Stomach (tissue), 9 donors: Measurements from ENCODE around the gene PSD2. TPM values are rescaled to one million over a fixed set of nuclear protein-coding genes. Genes with fewer than 3 reads are reported as not detected.

Source experiments
- DNase-seq, 2 donors: peaks; one replicate each; pipeline versions ENCODE4 v3.0.0 to v3.0.0-alpha.2; 2013 to 2019
- H3K27ac ChIP-seq, 5 donors: fragments of 200-600 bp in 4 of 5; sonication (generic) in 4 of 5; one replicate each; pipeline ENCODE4 v1.5.1; 2013 to 2019; ENCODE audit warnings: mild to moderate bottlenecking in 1 of 5, moderate library complexity in 1 of 5
- H3K27me3 ChIP-seq, 3 donors: fragments of 200-600 bp; sonication (generic); one replicate each; pipeline ENCODE4 v1.5.1; 2017 to 2019; ENCODE audit warnings: mixed run types in 1 of 3
- H3K36me3 ChIP-seq, 4 donors: fragments of 200-600 bp; sonication (generic); 1 replicate in 3 of 4; 2 replicates in 1 of 4; pipeline ENCODE4 v1.5.1; 2016 to 2019
- H3K4me1 ChIP-seq, 4 donors: fragments of 200-600 bp; sonication (generic); one replicate each; pipeline ENCODE4 v1.5.1; 2016 to 2019
- H3K4me3 ChIP-seq, 4 donors: fragments of 200-600 bp; sonication (generic) in 3 of 4; one replicate each; pipeline ENCODE4 v1.5.1; 2016 to 2019; ENCODE audit warnings: mild to moderate bottlenecking in 1 of 4
- H3K9me3 ChIP-seq, 4 donors: fragments of 200-600 bp; sonication (generic); one replicate each; pipeline ENCODE4 v1.5.1; 2016 to 2019
- CTCF ChIP-seq, 7 experiments: fragments of 450-650 bp in 4 of 7; fragments of 200-600 bp in 3 of 7; sonication (generic) in 3 of 7; IDR thresholded peaks; one replicate each; pipeline ENCODE4 v1.5.1; 2016 to 2019; ENCODE audit warnings: antibody characterized with exemption in 7 of 7, control low read depth in 2 of 7, mild to moderate bottlenecking in 1 of 7
- EP300 ChIP-seq: sonication (generic); formaldehyde crosslinking; IDR thresholded peaks from one replicate; pipeline ENCODE4 v1.6.1; 2017; ENCODE audit warnings: antibody characterized with exemption
- POLR2A ChIP-seq, 4 donors: fragments of 450-650 bp; IDR thresholded peaks; one replicate each; pipeline ENCODE4 v1.6.1; 2016; ENCODE audit warnings: antibody characterized with exemption in 4 of 4, control low read depth in 2 of 4, mild to moderate bottlenecking in 1 of 4, moderate library complexity in 1 of 4
- POLR2AphosphoS5 ChIP-seq, 3 donors: sonication (generic); formaldehyde crosslinking; IDR thresholded peaks; one replicate each; pipeline ENCODE4 v1.6.1; 2016; ENCODE audit warnings: antibody characterized with exemption in 3 of 3
- WGBS, 5 donors: extraction: QIAGEN DNeasy Blood & Tissue Kit in 3 of 5; methylation state at CpG; one replicate each; pipeline versions ENCODE4 v1.1.5 to v1.1.7; 2013 to 2018; 5-methylcytosine and 5-hydroxymethylcytosine counted together
- intact Hi-C: fragments of 100-400 bp; cut with DNase I; formaldehyde crosslinking; loops from one replicate; pipeline ENCODE4 v1.15.1; 2023; ENCODE audit warnings: low total_unique reads
- polyA plus RNA-seq, 3 donors: library from polyadenylated mRNA; stranded (reverse); fragments of 200-250 nt; gene quantifications; one replicate each; pipeline ENCODE4 v1.2.3, GENCODE V29; 2013
- total RNA-seq, 5 donors: library from RNA; depleted of rRNA; stranded (reverse); fragments of >200 nt; gene quantifications; one replicate each; pipeline versions ENCODE4 v1.1.0 to v1.2.3, GENCODE V29; 2014 to 2016
- donor health status: healthy with polysubstance abuse.
- donor health status: Bipolar disorder and iron deficiency.
- donor health status: healthy.

PSD2 gene
- total and polyA plus RNA-seq, 8 donors: 0.05 to 0.73 TPM; not detected in 6

DNA sequence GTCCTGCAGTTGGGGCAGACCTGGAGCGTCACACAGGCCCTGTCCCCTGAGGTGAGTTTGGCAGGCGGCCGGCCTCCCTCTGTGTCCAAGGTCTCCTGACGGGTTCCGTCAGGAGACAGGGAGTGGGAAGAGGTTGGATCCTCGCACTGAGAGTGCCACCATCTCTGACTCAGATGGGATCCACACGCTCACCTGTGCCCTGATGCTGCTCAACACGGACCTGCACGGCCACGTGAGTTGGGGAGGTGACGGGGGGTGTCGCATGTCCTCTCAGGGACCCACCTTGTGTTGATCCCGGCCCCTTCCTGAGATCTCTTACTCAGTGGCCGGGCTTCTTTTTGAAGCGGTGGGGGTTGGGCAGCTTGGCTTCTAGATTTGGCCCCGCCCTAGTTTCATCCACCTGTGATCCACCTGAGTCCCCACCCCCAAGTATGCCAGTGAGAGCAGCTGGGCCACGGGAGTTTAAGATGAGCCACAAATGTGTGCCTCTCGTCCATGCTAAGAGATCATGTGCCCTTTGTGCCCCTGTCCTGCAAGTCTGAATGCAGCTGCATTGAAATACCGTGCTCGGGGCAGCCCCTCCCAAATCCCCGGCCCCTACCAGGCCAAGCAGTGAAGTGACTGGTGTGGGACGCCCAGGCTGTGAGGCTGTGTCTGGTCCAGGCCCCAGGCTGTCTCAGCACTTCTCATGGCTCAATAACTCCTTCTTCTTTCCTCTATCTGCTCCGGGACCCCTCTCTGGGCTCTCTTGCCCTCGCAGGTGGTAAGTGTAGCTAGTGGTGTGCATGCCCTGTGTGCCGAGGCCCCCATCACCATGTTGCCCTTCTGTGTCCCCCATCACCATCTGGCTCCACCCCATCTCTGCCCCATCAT lies 27.2 kb downstream of the PSD2 start:
- intact Hi-C loops: no loop called here
- Histone ChIP-seq H3K4me1 (no peaks in the 10 kb centered on the region), H3K27me3 (peaks cover 0 to 8% (median 0%) of the 10 kb centered on the region in 3 donors), H3K36me3 (no peaks in the 10 kb centered on the region), H3K9me3 (peaks cover 0 to 19% (median 2%) of the 10 kb centered on the region in 4 donors), H3K4me3 (no peak overlapping the region), H3K27ac (no peak overlapping the region)
- no peak for DNase-seq
- WGBS, 5 donors: 74 to 85% (median 78%) methylated on average over 23 to 25 of the region's 25 CpGs
- TF ChIP-seq POLR2AphosphoS5 (IDR thresholded peaks at IDR 0.05): no peak
- no peak for TF ChIP-seq CTCF (IDR thresholded peaks at IDR 0.05)
- no peak for TF ChIP-seq POLR2A (IDR thresholded peaks at IDR 0.05)
- TF ChIP-seq EP300: no peak

GRCh38 chr5:139823757-139824355 lies 28.2 kb downstream of the PSD2 start:
- Histone ChIP-seq H3K4me3 (no peak overlapping the region), H3K27ac (no peak overlapping the region), H3K36me3 (no peaks in the 10 kb centered on the region), H3K9me3 (peaks cover 0 to 11% (median 0%) of the 10 kb centered on the region in 4 donors), H3K4me1 (no peaks in the 10 kb centered on the region), H3K27me3 (peaks cover 0 to 8% (median 0%) of the 10 kb centered on the region in 3 donors)
- TF ChIP-seq EP300 (no peak), CTCF (IDR thresholded peaks at IDR 0.05) (no peak), POLR2AphosphoS5 (IDR thresholded peaks at IDR 0.05) (no peak), POLR2A (IDR thresholded peaks at IDR 0.05) (no peak)
- DNase-seq: no peak
- 80 to 88% (median 82%) methylated on average over 7 of the region's 7 CpGs for WGBS, 5 donors
- intact Hi-C loops: no loop called here

DNA sequence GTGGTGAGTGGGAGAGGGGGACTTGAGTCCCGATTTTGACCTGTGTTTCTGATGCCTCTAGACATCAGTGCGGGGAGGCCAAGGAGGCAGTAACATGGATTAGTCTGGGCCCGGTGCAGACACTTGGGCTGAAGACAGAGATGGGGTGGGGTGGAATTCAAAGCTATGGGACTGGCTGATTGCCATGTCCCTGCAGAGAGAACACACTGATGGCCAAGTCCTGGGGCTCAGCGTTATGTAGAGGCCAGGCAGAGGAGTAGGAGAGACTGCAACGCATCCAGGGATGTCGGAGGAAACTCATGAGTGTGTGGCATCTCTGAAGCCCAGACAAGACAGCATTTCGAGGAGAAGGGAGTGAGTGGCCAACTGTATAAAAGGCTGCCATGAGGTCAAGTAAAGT lies 30.1 kb downstream of the PSD2 start:
- Histone ChIP-seq H3K4me1 (no peaks in the 10 kb centered on the region), H3K4me3 (no peak overlapping the region), H3K27ac (no peak overlapping the region), H3K9me3 (no peaks in the 10 kb centered on the region), H3K27me3 (peaks cover 0 to 8% (median 0%) of the 10 kb centered on the region in 3 donors), H3K36me3 (no peaks in the 10 kb centered on the region)
- DNase-seq: no peak
- 68 to 85% (median 81%) methylated on average over 7 of the region's 7 CpGs for WGBS, 5 donors
- intact Hi-C loops: no loop called here
- TF ChIP-seq EP300 (no peak), POLR2AphosphoS5 (IDR thresholded peaks at IDR 0.05) (no peak), CTCF (IDR thresholded peaks at IDR 0.05) (no peak), POLR2A (IDR thresholded peaks at IDR 0.05) (no peak)

GRCh38 chr5:139828207-139828895 lies 32.7 kb downstream of the PSD2 start:
- Histone ChIP-seq H3K36me3 (no peaks in the 10 kb centered on the region), H3K4me1 (no peaks in the 10 kb centered on the region), H3K27me3 (peaks cover 0 to 5% (median 0%) of the 10 kb centered on the region in 3 donors), H3K9me3 (no peaks in the 10 kb centered on the region), H3K4me3 (no peak overlapping the region), H3K27ac (no peak overlapping the region)
- WGBS, 5 donors: 70 to 74% (median 72%) methylated on average over 8 of the region's 8 CpGs
- TF ChIP-seq CTCF (IDR thresholded peaks at IDR 0.05): no peak
- no peak for TF ChIP-seq POLR2A (IDR thresholded peaks at IDR 0.05)
- intact Hi-C loops: no loop called here
- no peak for DNase-seq
